Left hindlimb (tissue), 1 donor: ENCODE results near the gene TCF7L2.

Experiments used
- DNase-seq: peaks from one replicate; pipeline ENCODE4 v3.0.0-alpha.2; 2018

Gene TCF7L2

GRCh38 chr10:112948196-112948595, 1.9 kb upstream of the TCF7L2 start:
- DNase-seq = no peak

- no peak for DNase-seq
Observed at GRCh38 chr10:112949143-112949823, 764 bp upstream of the TCF7L2 start.

GRCh38 chr10:112950714-112951358, 789 bp downstream of the TCF7L2 start:
- peak; percentile 61 for DNase-seq

- DNase-seq = peak; percentile 83
Observed at GRCh38 chr10:112951359-112952281, 1.6 kb downstream of the TCF7L2 start.

- peak; percentile 57 for DNase-seq
Observed at GRCh38 chr10:112952282-112953173, 2.5 kb downstream of the TCF7L2 start.

- DNase-seq = peak; percentile 51
Observed at GRCh38 chr10:112953174-112954159, 3.4 kb downstream of the TCF7L2 start.

- no peak for DNase-seq
Observed at GRCh38 chr10:112954974-112955581, 5.0 kb downstream of the TCF7L2 start.

- peak; percentile 55 for DNase-seq
Observed at GRCh38 chr10:112955582-112956421, 5.8 kb downstream of the TCF7L2 start.

- peak; percentile 38 for DNase-seq
Observed at GRCh38 chr10:112956631-112957350, 6.7 kb downstream of the TCF7L2 start.

- DNase-seq = no peak
Observed at GRCh38 chr10:112957640-112958092, 7.6 kb downstream of the TCF7L2 start.

GRCh38 chr10:112958275-112958995, 8.4 kb downstream of the TCF7L2 start:
- DNase-seq = no peak

- DNase-seq = no peak
Observed at GRCh38 chr10:112959207-112959838, 9.3 kb downstream of the TCF7L2 start.

- DNase-seq = no peak
Observed at GRCh38 chr10:112960151-112960681, 10.2 kb downstream of the TCF7L2 start.

- DNase-seq = no peak
Observed at GRCh38 chr10:112961609-112962008, 11.6 kb downstream of the TCF7L2 start.

- DNase-seq = no peak
Observed at GRCh38 chr10:112962343-112962742, 12.3 kb downstream of the TCF7L2 start.

- no peak for DNase-seq
Observed at GRCh38 chr10:112963835-112964234, 13.8 kb downstream of the TCF7L2 start.

GRCh38 chr10:112964482-112964881, 14.4 kb downstream of the TCF7L2 start:
- no peak for DNase-seq
